ENCODE results near the gene AJM1. TPM values are rescaled to one million over a fixed set of nuclear protein-coding genes. Genes with fewer than 3 reads are reported as not detected.

Gene AJM1
- total RNA-seq, 1 experiment from 2014 or later = 7.1 TPM

DNA sequence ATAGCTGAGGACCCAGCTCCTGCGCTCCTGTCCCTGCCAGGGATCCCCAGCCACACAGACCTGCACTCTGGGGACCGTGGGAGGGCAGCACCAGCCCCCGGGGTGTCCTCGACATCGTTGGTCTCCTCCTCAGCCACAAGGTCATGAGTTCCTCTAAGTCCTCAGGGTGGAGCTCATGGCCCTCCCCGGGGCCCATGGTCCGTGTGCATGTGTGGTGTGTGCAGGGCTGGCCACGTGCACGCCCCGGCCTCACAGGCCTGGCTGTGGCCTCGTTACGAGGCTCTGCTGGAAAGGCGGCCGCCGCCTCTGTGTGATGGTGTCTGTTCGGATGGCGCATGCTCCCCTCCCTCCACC lies 16.1 kb upstream of the AJM1 start:
- no peak for TF ChIP-seq YY1 (IDR thresholded peaks at IDR 0.05; ENCODE audit: extremely low read depth, insufficient replicate concordance, low read depth, low read length)
- TF ChIP-seq CEBPB (IDR thresholded peaks at IDR 0.05; ENCODE audit: low read depth) = no peak
- TF ChIP-seq, protein P1, sequence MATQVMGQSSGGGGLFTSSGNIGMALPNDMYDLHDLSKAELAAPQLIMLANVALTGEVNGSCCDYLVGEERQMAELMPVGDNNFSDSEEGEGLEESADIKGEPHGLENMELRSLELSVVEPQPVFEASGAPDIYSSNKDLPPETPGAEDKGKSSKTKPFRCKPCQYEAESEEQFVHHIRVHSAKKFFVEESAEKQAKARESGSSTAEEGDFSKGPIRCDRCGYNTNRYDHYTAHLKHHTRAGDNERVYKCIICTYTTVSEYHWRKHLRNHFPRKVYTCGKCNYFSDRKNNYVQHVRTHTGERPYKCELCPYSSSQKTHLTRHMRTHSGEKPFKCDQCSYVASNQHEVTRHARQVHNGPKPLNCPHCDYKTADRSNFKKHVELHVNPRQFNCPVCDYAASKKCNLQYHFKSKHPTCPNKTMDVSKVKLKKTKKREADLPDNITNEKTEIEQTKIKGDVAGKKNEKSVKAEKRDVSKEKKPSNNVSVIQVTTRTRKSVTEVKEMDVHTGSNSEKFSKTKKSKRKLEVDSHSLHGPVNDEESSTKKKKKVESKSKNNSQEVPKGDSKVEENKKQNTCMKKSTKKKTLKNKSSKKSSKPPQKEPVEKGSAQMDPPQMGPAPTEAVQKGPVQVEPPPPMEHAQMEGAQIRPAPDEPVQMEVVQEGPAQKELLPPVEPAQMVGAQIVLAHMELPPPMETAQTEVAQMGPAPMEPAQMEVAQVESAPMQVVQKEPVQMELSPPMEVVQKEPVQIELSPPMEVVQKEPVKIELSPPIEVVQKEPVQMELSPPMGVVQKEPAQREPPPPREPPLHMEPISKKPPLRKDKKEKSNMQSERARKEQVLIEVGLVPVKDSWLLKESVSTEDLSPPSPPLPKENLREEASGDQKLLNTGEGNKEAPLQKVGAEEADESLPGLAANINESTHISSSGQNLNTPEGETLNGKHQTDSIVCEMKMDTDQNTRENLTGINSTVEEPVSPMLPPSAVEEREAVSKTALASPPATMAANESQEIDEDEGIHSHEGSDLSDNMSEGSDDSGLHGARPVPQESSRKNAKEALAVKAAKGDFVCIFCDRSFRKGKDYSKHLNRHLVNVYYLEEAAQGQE (IDR thresholded peaks at IDR 0.05; ENCODE audit: low read depth) = no peak
- TF ChIP-seq EZH2phosphoT487 (IDR thresholded peaks at IDR 0.05; ENCODE audit: borderline replicate concordance) = no peak
- no peak for TF ChIP-seq SIN3A (IDR thresholded peaks at IDR 0.05; ENCODE audit: low read depth)
- TF ChIP-seq, protein P2, sequence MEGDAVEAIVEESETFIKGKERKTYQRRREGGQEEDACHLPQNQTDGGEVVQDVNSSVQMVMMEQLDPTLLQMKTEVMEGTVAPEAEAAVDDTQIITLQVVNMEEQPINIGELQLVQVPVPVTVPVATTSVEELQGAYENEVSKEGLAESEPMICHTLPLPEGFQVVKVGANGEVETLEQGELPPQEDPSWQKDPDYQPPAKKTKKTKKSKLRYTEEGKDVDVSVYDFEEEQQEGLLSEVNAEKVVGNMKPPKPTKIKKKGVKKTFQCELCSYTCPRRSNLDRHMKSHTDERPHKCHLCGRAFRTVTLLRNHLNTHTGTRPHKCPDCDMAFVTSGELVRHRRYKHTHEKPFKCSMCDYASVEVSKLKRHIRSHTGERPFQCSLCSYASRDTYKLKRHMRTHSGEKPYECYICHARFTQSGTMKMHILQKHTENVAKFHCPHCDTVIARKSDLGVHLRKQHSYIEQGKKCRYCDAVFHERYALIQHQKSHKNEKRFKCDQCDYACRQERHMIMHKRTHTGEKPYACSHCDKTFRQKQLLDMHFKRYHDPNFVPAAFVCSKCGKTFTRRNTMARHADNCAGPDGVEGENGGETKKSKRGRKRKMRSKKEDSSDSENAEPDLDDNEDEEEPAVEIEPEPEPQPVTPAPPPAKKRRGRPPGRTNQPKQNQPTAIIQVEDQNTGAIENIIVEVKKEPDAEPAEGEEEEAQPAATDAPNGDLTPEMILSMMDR (IDR thresholded peaks at IDR 0.05 in 2 of 3, conservative IDR thresholded peaks at IDR 0.05 in 1 of 3; ENCODE audit: borderline replicate concordance in 1 of 3, insufficient read depth in 1 of 3, low read depth in 2 of 3, low read length in 2 of 3) = no peak
- no peak for TF ChIP-seq POLR2A (IDR thresholded peaks at IDR 0.05; ENCODE audit: borderline replicate concordance, extremely low read depth, insufficient read depth, insufficient read length)
- no peak for TF ChIP-seq RAD21 (IDR thresholded peaks at IDR 0.05; ENCODE audit: low read depth)
- TF ChIP-seq TCF7L2 (IDR thresholded peaks at IDR 0.05; ENCODE audit: borderline replicate concordance, extremely low read depth, insufficient read depth, insufficient read length) = no peak
- TF ChIP-seq ZFX (IDR thresholded peaks at IDR 0.05) = no peak
- TF ChIP-seq ELF1 (IDR thresholded peaks at IDR 0.05; ENCODE audit: borderline replicate concordance, low read depth) = no peak
- TF ChIP-seq EZH2 (IDR thresholded peaks at IDR 0.05) = no peak
- no peak for TF ChIP-seq POLR2AphosphoS5 (IDR thresholded peaks at IDR 0.05; ENCODE audit: low read depth, low read length)
- TF ChIP-seq, protein P3, sequence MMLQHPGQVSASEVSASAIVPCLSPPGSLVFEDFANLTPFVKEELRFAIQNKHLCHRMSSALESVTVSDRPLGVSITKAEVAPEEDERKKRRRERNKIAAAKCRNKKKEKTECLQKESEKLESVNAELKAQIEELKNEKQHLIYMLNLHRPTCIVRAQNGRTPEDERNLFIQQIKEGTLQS (IDR thresholded peaks at IDR 0.05) = no peak
- TF ChIP-seq ZNF274 (IDR thresholded peaks at IDR 0.05; ENCODE audit: low read depth, low read length) = no peak
- Histone ChIP-seq H3K9ac (ENCODE audit: low read length) (no peak overlapping the region), H3K9me3 (ENCODE audit: control insufficient read depth in 1 of 2, insufficient read depth in 1 of 2, low read depth in 1 of 2, low read length in 2 of 2) (no peaks in the 10 kb centered on the region), H3K4me3 (replicated peaks in 1 of 2; ENCODE audit: low read depth in 1 of 2, low read length in 2 of 2) (no peak overlapping the region), H3K4me2 (ENCODE audit: low read length) (no peak overlapping the region), H3K79me2 (ENCODE audit: insufficient read depth, low read length) (no peaks in the 10 kb centered on the region; the same call in 1 of the 2 replicates), H3K36me3 (ENCODE audit: control insufficient read depth in 1 of 2, insufficient read depth in 2 of 2, low read length in 2 of 2) (peaks cover 8 to 9% of the 10 kb centered on the region in 2 experiments), H3K9me2 (ENCODE audit: insufficient read depth) (no peaks in the 10 kb centered on the region), H3K27me3 (ENCODE audit: insufficient read depth, low read length) (no peaks in the 10 kb centered on the region), H3K27ac (ENCODE audit: low read depth, low read length) (no peak overlapping the region), H2AFZ (ENCODE audit: low read depth, low read length, poor library complexity, severe bottlenecking) (no peak overlapping the region), H4K20me1 (ENCODE audit: insufficient read depth) (no peaks in the 10 kb centered on the region), H3K4me1 (ENCODE audit: control insufficient read depth in 1 of 2, insufficient read depth in 2 of 2, low read length in 2 of 2) (no peaks in the 10 kb centered on the region)
- intact Hi-C loops (cut with micrococcal nuclease) = no loop called here
- RAD21 ChIA-PET (ENCODE audit: low non-redundant PET in 1 of 2, low total read pairs in 2 of 2, uncharacterized antibody in 2 of 2, unreplicated experiment in 2 of 2) = no interaction called here
- no TSS peak for BruUV-seq (replicated peaks)
- POLR2A ChIA-PET = no interaction called here
- DNase-seq (ENCODE audit: low read depth, low spot score) (no peak), ATAC-seq (no peak)
- CTCF ChIA-PET = no interaction called here
